Measurements from ENCODE around the gene GRK3.

The GRK3 gene

DNA sequence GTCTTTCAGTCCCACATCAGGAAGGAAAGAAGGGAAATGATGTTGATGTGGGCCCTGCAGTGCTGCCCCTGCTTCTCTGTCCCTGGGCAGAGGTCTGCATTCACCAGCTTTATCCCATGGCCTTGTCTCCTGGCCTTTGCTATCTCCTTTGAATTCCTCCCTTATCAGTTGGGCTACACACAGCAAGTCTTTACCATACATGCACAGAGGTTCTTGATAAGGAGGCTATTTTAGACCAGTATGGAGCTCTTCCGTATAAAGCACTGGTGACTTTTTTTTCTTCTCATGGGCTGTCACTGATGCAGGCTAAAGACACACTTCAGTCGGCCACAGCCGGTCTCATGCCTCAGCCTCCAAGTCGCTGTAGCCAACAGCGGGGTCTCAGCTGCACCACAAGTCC, 197.7 kb downstream of the GRK3 start:
- no peak overlapping the region for H3K4me3 ChIP-seq (ENCODE audit: low read length)
- H3K36me3 ChIP-seq (ENCODE audit: control insufficient read depth, insufficient read depth, low read length), result no peaks in the 10 kb centered on the region
- peaks cover 7% of the 10 kb centered on the region for H3K9me3 ChIP-seq (ENCODE audit: control insufficient read depth, low read length)
- no peaks in the 10 kb centered on the region for H3K4me1 ChIP-seq (ENCODE audit: control insufficient read depth, insufficient read depth, low read length)
- H3K9ac ChIP-seq (ENCODE audit: low read length), result no peak overlapping the region
- no peaks in the 10 kb centered on the region for H3K27me3 ChIP-seq (ENCODE audit: control insufficient read depth, insufficient read depth, low read length)

- Histone ChIP-seq H3K36me3 (ENCODE audit: control insufficient read depth, insufficient read depth, low read length) (no peaks in the 10 kb centered on the region), H3K27me3 (ENCODE audit: control insufficient read depth, insufficient read depth, low read length) (no peaks in the 10 kb centered on the region), H3K9me3 (ENCODE audit: control insufficient read depth, low read length) (peaks cover 7% of the 10 kb centered on the region), H3K4me3 (ENCODE audit: low read length) (no peak overlapping the region), H3K4me1 (ENCODE audit: control insufficient read depth, insufficient read depth, low read length) (no peaks in the 10 kb centered on the region), H3K9ac (ENCODE audit: low read length) (no peak overlapping the region)
Observed at GRCh38 chr22:25763239-25763777, 198.8 kb downstream of the GRK3 start.

DNA sequence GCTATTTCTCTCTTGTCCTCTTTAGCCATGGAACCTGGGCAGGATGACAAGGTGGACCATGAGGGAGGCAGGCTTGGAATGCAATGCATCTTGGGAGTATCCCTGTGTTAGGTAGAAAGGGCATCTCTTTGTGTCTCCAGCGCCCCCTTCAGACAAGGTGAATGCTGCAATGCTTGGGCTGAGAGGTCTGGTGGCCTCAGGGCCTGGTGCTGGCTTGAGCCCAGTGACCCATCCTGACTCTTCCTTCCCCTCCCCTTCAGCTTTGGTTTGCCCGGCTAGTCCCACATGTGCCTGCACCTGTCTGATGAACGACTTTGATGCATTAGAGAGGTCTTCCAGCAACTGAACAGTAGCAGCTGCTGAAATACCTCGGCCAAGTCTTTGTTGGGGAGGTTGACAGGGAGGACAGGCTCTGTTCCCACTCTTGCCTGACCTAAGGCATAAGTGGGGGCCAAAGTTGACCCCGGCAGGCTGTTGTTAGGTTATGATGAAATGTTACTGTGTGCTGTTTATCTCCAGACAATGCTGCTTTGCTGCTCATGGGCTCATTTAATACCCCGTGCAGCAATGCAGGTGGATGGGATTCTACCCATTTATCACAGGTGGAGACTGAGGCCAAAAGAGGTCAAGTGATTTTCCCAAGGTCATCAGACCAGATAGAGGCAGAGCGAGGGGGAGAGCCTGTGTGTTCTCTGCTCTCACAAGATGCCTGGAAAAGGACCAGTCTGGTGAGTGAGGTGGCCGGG, 200.0 kb downstream of the GRK3 start:
- Histone ChIP-seq H3K36me3 (ENCODE audit: control insufficient read depth, insufficient read depth, low read length) (no peaks in the 10 kb centered on the region), H3K9ac (ENCODE audit: low read length) (no peak overlapping the region), H3K4me1 (ENCODE audit: control insufficient read depth, insufficient read depth, low read length) (no peaks in the 10 kb centered on the region), H3K9me3 (ENCODE audit: control insufficient read depth, low read length) (peaks cover 7% of the 10 kb centered on the region), H3K27me3 (ENCODE audit: control insufficient read depth, insufficient read depth, low read length) (no peaks in the 10 kb centered on the region), H3K4me3 (ENCODE audit: low read length) (no peak overlapping the region)

DNA sequence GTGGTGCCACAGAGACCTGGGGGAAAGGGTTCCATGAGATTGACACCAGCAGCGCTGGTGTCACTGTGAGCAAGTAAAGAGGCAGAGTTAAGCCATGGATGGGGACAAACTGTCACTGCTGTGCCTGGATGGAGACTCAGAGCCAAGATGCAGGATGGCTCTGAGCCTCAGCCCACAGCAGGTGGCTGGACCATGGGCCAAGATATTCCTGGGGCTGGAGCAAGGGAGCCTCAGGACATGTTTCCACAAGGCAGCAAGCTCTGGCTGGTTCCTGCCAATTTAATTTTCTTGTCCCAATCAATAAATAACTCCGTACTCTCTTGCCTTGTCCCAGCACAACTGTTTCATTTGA, 200.5 kb downstream of the GRK3 start:
- Histone ChIP-seq H3K36me3 (ENCODE audit: control insufficient read depth, insufficient read depth, low read length) (no peaks in the 10 kb centered on the region), H3K9ac (ENCODE audit: low read length) (no peak overlapping the region), H3K4me1 (ENCODE audit: control insufficient read depth, insufficient read depth, low read length) (no peaks in the 10 kb centered on the region), H3K4me3 (ENCODE audit: low read length) (no peak overlapping the region), H3K27me3 (ENCODE audit: control insufficient read depth, insufficient read depth, low read length) (no peaks in the 10 kb centered on the region), H3K9me3 (ENCODE audit: control insufficient read depth, low read length) (peaks cover 7% of the 10 kb centered on the region)

GRCh38 chr22:25765801-25766200, 201.3 kb downstream of the GRK3 start:
- peaks cover 7% of the 10 kb centered on the region for H3K9me3 ChIP-seq (ENCODE audit: control insufficient read depth, low read length)
- no peaks in the 10 kb centered on the region for H3K27me3 ChIP-seq (ENCODE audit: control insufficient read depth, insufficient read depth, low read length)
- no peaks in the 10 kb centered on the region for H3K36me3 ChIP-seq (ENCODE audit: control insufficient read depth, insufficient read depth, low read length)
- no peak overlapping the region for H3K9ac ChIP-seq (ENCODE audit: low read length)
- H3K4me1 ChIP-seq (ENCODE audit: control insufficient read depth, insufficient read depth, low read length), result no peaks in the 10 kb centered on the region
- H3K4me3 ChIP-seq (ENCODE audit: low read length), result no peak overlapping the region

DNA sequence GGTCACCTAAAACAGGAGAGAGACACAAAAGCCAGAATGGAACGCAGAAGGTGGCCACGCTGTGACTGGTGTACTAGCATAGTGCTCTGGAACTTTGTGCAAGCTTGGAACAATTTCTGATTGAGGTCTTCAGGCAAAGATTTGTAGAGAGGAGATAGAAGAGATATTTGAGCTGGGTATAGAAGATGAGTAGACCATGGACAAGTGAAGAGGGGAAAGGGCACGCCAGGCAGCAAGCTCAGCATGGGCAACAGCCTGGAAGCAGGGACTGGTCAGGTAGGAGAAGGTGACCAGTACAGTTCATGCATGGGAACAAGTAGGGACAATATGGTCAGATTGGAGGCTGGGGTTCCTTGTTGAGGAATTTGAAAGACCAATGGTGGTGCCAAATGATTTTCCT, 201.9 kb downstream of the GRK3 start:
- no peak overlapping the region for H3K4me3 ChIP-seq (ENCODE audit: low read length)
- no peaks in the 10 kb centered on the region for H3K27me3 ChIP-seq (ENCODE audit: control insufficient read depth, insufficient read depth, low read length)
- no peak overlapping the region for H3K9ac ChIP-seq (ENCODE audit: low read length)
- H3K36me3 ChIP-seq (ENCODE audit: control insufficient read depth, insufficient read depth, low read length), result no peaks in the 10 kb centered on the region
- H3K9me3 ChIP-seq (ENCODE audit: control insufficient read depth, low read length), result peaks cover 7% of the 10 kb centered on the region
- no peaks in the 10 kb centered on the region for H3K4me1 ChIP-seq (ENCODE audit: control insufficient read depth, insufficient read depth, low read length)

GRCh38 chr22:25770333-25770732, 205.9 kb downstream of the GRK3 start:
- Histone ChIP-seq H3K27me3 (ENCODE audit: control insufficient read depth, insufficient read depth, low read length) (no peaks in the 10 kb centered on the region), H3K9me3 (ENCODE audit: control insufficient read depth, low read length) (peaks cover 7% of the 10 kb centered on the region), H3K9ac (ENCODE audit: low read length) (no peak overlapping the region), H3K4me1 (ENCODE audit: control insufficient read depth, insufficient read depth, low read length) (no peaks in the 10 kb centered on the region), H3K4me3 (ENCODE audit: low read length) (no peak overlapping the region), H3K36me3 (ENCODE audit: control insufficient read depth, insufficient read depth, low read length) (no peaks in the 10 kb centered on the region)

GRCh38 chr22:25772288-25772687, 207.8 kb downstream of the GRK3 start:
- Histone ChIP-seq H3K27me3 (ENCODE audit: control insufficient read depth, insufficient read depth, low read length) (no peaks in the 10 kb centered on the region), H3K36me3 (ENCODE audit: control insufficient read depth, insufficient read depth, low read length) (no peaks in the 10 kb centered on the region), H3K9ac (ENCODE audit: low read length) (no peak overlapping the region), H3K4me1 (ENCODE audit: control insufficient read depth, insufficient read depth, low read length) (no peaks in the 10 kb centered on the region), H3K4me3 (ENCODE audit: low read length) (no peak overlapping the region), H3K9me3 (ENCODE audit: control insufficient read depth, low read length) (no peaks in the 10 kb centered on the region)

DNA sequence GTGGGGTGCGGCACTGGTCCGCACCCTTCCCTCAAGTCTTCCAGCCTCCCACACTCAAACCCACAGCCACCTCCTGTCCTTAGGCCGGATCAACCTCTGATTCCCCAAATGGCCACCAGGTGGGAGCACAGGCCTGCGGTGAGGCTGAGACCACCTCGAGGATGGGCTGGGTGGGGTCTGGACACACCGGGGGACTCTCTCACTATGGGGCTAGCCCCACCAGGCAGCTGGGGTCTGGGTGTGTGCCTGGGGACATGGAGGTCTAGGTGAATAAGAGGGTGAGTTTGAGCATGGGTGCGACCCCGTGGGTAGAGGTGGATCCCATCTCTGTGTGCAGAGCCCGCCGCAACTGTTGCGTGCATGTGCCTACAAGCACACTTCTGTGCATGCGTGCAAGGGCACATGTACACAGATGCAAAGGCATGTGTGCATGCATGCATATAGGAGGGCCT, 210.1 kb downstream of the GRK3 start:
- no peaks in the 10 kb centered on the region for H3K4me1 ChIP-seq (ENCODE audit: control insufficient read depth, insufficient read depth, low read length)
- no peaks in the 10 kb centered on the region for H3K36me3 ChIP-seq (ENCODE audit: control insufficient read depth, insufficient read depth, low read length)
- no peak overlapping the region for H3K4me3 ChIP-seq (ENCODE audit: low read length)
- no peaks in the 10 kb centered on the region for H3K9me3 ChIP-seq (ENCODE audit: control insufficient read depth, low read length)
- peaks cover under 1% of the 10 kb centered on the region for H3K27me3 ChIP-seq (ENCODE audit: control insufficient read depth, insufficient read depth, low read length)
- no peak overlapping the region for H3K9ac ChIP-seq (ENCODE audit: low read length)

- no peak overlapping the region for H3K9ac ChIP-seq (ENCODE audit: low read length)
Observed at GRCh38 chr22:25775531-25775930, 211.1 kb downstream of the GRK3 start.

GRCh38 chr22:25777411-25777810, 212.9 kb downstream of the GRK3 start:
- Histone ChIP-seq H3K4me1 (ENCODE audit: control insufficient read depth, insufficient read depth, low read length) (no peaks in the 10 kb centered on the region), H3K9ac (ENCODE audit: low read length) (no peak overlapping the region), H3K4me3 (ENCODE audit: low read length) (no peak overlapping the region), H3K9me3 (ENCODE audit: control insufficient read depth, low read length) (no peaks in the 10 kb centered on the region), H3K27me3 (ENCODE audit: control insufficient read depth, insufficient read depth, low read length) (peaks cover 5% of the 10 kb centered on the region), H3K36me3 (ENCODE audit: control insufficient read depth, insufficient read depth, low read length) (no peaks in the 10 kb centered on the region)

More at GRCh38 chr22:25775531-25775930, 211.1 kb downstream of the GRK3 start:
- Histone ChIP-seq H3K36me3 (ENCODE audit: control insufficient read depth, insufficient read depth, low read length) (no peaks in the 10 kb centered on the region), H3K4me3 (ENCODE audit: low read length) (no peak overlapping the region), H3K27me3 (ENCODE audit: control insufficient read depth, insufficient read depth, low read length) (peaks cover 5% of the 10 kb centered on the region), H3K4me1 (ENCODE audit: control insufficient read depth, insufficient read depth, low read length) (no peaks in the 10 kb centered on the region), H3K9me3 (ENCODE audit: control insufficient read depth, low read length) (no peaks in the 10 kb centered on the region)

DNA sequence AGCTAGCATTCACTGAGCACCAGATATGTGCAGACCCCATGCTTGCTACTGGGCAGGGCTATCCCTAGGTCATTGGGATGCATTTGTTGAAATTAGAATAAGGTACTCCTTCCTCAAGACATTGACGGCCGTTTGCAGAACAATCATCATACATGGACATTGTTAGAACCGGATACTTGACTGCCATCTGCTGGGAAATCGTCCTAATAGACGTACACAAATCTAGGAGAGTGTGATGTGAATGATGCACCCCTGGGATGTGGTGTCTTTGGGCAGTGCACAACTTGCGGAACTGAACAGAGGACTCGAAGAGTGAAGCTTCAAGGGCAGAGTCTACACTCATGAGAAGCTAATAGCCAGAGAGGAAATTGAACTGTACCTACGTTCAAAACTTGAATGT, 213.4 kb downstream of the GRK3 start:
- Histone ChIP-seq H3K4me3 (ENCODE audit: low read length) (no peak overlapping the region), H3K36me3 (ENCODE audit: control insufficient read depth, insufficient read depth, low read length) (no peaks in the 10 kb centered on the region), H3K27me3 (ENCODE audit: control insufficient read depth, insufficient read depth, low read length) (peaks cover 5% of the 10 kb centered on the region), H3K9me3 (ENCODE audit: control insufficient read depth, low read length) (no peaks in the 10 kb centered on the region), H3K4me1 (ENCODE audit: control insufficient read depth, insufficient read depth, low read length) (no peaks in the 10 kb centered on the region), H3K9ac (ENCODE audit: low read length) (no peak overlapping the region)

Measured in mucosa of stomach (tissue), 1 donor.